GM12873 (cell line): ENCODE data around the gene TBXA2R.
A peak's percentile ranks its signal among the peaks of the same experiment; 100 is the strongest.

Experiments
- TF ChIP-seq, protein P1 (sequence below): IDR thresholded peaks from 2 replicates; pipeline ENCODE4 v1.5.1; 2012; ENCODE audit warnings: low read depth, mild to moderate bottlenecking, moderate library complexity, low read length, control low read depth; ENCODE audit not compliant: insufficient read depth; ENCODE audit errors: missing control alignments

Gene TBXA2R

DNA sequence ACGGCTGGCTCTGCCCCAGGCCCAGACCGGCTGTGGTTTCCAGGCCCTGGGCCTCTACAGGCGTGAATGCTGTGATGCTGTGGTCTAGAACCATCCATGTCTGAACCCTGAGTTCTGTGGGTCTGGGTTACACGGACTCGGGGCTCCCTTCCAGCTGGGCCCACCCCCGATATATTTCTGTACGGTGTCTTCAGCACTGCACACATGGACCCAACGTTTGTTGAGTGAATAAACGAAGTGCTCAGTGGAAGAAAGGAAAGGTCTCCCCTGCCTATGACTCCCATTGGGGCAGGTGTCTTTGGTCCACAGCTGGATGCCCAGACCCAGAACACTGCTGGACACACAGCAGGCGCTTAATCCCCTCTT lies 61.0 kb downstream of the TBXA2R start:
- TF ChIP-seq, protein P1, sequence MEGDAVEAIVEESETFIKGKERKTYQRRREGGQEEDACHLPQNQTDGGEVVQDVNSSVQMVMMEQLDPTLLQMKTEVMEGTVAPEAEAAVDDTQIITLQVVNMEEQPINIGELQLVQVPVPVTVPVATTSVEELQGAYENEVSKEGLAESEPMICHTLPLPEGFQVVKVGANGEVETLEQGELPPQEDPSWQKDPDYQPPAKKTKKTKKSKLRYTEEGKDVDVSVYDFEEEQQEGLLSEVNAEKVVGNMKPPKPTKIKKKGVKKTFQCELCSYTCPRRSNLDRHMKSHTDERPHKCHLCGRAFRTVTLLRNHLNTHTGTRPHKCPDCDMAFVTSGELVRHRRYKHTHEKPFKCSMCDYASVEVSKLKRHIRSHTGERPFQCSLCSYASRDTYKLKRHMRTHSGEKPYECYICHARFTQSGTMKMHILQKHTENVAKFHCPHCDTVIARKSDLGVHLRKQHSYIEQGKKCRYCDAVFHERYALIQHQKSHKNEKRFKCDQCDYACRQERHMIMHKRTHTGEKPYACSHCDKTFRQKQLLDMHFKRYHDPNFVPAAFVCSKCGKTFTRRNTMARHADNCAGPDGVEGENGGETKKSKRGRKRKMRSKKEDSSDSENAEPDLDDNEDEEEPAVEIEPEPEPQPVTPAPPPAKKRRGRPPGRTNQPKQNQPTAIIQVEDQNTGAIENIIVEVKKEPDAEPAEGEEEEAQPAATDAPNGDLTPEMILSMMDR = no peak

DNA sequence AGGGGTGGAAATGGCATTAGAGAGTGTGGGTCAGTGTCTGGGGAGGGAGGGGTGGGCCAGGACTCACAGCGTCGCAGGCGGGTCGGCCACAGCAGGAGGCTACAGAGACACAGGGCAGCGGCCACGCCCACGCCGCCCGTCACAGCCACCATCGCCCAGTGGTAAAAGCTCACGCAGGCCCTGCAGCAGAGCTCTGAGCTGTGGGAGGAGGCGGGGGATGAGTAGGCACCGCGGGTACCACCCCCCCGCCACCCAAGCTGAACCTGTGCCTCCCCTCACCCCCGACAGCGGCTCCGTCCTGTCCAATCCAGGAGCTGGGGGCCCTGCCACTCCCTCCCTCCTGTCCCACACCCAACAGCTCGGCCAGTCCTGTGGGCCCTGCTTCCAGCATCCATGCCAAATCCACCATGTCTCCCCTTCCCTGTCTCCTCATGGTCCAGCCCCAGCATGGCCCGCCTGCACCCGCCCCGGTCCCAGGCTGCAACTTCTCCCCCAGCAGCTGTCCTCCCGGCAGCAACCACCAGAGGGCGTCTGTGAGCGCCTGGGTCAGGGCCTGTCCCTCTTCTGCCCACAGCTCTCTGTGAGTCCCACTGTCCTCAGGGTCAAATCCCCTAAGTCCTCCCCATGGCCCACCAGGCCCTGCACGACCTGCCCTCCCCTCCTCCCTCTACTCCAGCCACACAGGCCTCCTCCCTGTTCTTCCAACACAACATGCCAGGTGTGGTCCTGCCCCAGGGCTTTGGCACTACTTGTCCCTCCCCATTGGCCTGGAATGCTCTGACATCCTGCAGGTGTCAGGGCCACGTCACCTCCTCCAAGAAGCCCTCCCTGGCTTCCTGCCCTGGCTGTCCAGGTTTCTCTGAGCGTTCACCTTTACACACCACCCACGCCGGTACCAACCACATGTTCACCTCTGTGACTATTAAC lies 61.7 kb downstream of the TBXA2R start:
- TF ChIP-seq, protein P1 = peak; percentile 98
